ENCODE results near the gene CDV3. TPM values are rescaled to one million over a fixed set of nuclear protein-coding genes. Genes with fewer than 3 reads are reported as not detected.

CDV3 gene
- total and polyA plus RNA-seq, 2 donors (not counting 3 experiments of a cell fraction or from before 2014, with no cell fraction given): 46.7 to 229 TPM

DNA sequence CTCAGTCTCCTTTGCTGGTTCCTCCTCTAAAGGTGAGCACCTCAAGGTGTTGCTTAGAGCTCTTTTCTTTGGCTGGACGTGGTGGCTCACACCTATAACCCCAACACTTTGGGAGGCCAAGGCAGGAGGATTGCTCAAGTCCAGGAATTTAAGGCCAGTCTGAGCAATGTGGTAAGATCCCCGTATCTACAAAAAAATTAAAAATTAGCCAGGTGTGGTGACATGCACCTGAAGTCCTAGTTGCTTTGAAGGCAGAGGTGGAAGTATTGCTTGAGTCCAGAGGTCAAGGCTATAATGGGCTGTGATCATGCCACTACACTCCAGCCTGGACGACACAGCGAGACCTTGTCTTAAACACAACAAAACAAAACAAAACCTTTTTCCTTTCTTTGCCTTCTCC, 60.0 kb downstream of the CDV3 start:
- Histone ChIP-seq H3K4me2 (ENCODE audit: insufficient read depth, low read length) (no peak overlapping the region), H2AFZ (ENCODE audit: low read depth, low read length) (no peak overlapping the region), H3K9me1 (replicated peaks; ENCODE audit: control insufficient read depth, extremely low read depth, insufficient read depth, low read length) (no peaks in the 10 kb centered on the region), H3K36me3 (ENCODE audit: control insufficient read depth in 2 of 2, extremely low read depth in 1 of 2, insufficient read depth in 2 of 2, low read length in 2 of 2) (peaks cover 16 to 27% of the 10 kb centered on the region in 2 experiments), H3K27ac (ENCODE audit: insufficient read depth, low read depth, low read length) (no peak overlapping the region), H3K4me3 (replicated peaks in 1 of 3; ENCODE audit: insufficient read depth in 1 of 3, low read depth in 1 of 3, low read length in 3 of 3) (no peak overlapping the region), H4K20me1 (replicated peaks; ENCODE audit: control insufficient read depth, extremely low read depth, insufficient read depth, low read length) (no peaks in the 10 kb centered on the region), H3K27me3 (ENCODE audit: control insufficient read depth in 2 of 2, insufficient read depth in 2 of 2, low read length in 2 of 2) (no peaks in the 10 kb centered on the region), H3K9me3 (replicated peaks; ENCODE audit: control insufficient read depth, insufficient read depth, low read length) (no peaks in the 10 kb centered on the region), H3K79me2 (ENCODE audit: control insufficient read depth, insufficient read depth, low read length) (peaks cover 6% of the 10 kb centered on the region), H3K9ac (replicated peaks; ENCODE audit: extremely low read depth, insufficient read depth, low read length) (no peak overlapping the region), H3K4me1 (ENCODE audit: control insufficient read depth, extremely low read depth, insufficient read depth, low read length) (no peaks in the 10 kb centered on the region)
- FAIRE-seq (no peak), DNase-seq (ENCODE audit: low read depth, low spot score) (no peak)
- TF ChIP-seq MYC (IDR thresholded peaks at IDR 0.05; ENCODE audit: low read depth, low read length) (no peak), POLR2AphosphoS5 (IDR thresholded peaks at IDR 0.05; ENCODE audit: insufficient read depth, low read depth, low read length) (no peak), GATA2 (IDR thresholded peaks at IDR 0.05; ENCODE audit: insufficient read depth, insufficient read length, low read depth, low read length) (no peak), FOS (IDR thresholded peaks at IDR 0.05; ENCODE audit: borderline replicate concordance, insufficient read depth, low read length) (no peak), EZH2 (IDR thresholded peaks at IDR 0.05; ENCODE audit: borderline replicate concordance, low read depth, low read length, severe bottlenecking) (no peak), JUN (IDR thresholded peaks at IDR 0.05; ENCODE audit: borderline replicate concordance, insufficient read depth, insufficient read length, low read depth) (no peak), POLR2A (IDR thresholded peaks at IDR 0.05; ENCODE audit: low read depth, low read length) (no peak)
- TF ChIP-seq, protein P1, sequence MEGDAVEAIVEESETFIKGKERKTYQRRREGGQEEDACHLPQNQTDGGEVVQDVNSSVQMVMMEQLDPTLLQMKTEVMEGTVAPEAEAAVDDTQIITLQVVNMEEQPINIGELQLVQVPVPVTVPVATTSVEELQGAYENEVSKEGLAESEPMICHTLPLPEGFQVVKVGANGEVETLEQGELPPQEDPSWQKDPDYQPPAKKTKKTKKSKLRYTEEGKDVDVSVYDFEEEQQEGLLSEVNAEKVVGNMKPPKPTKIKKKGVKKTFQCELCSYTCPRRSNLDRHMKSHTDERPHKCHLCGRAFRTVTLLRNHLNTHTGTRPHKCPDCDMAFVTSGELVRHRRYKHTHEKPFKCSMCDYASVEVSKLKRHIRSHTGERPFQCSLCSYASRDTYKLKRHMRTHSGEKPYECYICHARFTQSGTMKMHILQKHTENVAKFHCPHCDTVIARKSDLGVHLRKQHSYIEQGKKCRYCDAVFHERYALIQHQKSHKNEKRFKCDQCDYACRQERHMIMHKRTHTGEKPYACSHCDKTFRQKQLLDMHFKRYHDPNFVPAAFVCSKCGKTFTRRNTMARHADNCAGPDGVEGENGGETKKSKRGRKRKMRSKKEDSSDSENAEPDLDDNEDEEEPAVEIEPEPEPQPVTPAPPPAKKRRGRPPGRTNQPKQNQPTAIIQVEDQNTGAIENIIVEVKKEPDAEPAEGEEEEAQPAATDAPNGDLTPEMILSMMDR (IDR thresholded peaks at IDR 0.05; ENCODE audit: extremely low read depth in 1 of 2, insufficient read depth in 1 of 2, low read depth in 1 of 2, low read length in 2 of 2): no peak
- TF ChIP-seq, protein P2, sequence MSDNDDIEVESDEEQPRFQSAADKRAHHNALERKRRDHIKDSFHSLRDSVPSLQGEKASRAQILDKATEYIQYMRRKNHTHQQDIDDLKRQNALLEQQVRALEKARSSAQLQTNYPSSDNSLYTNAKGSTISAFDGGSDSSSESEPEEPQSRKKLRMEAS (IDR thresholded peaks at IDR 0.05; ENCODE audit: insufficient read depth, insufficient read length): no peak
- POLR2A ChIA-PET: no interaction called here
- intact Hi-C loops (cut with micrococcal nuclease): no loop called here
- CTCF ChIA-PET: interaction anchor here (1.1 kb wide), 1 partner anchor 139 kb away, joined by 3 read pairs; no protein-coding TSS in a partner anchor
- dilution Hi-C loops (cut with MboI; ENCODE audit: extremely low pct_ligation_motif_present, low sequenced_read_pairs): no loop called here
- BruUV-seq (replicated peaks): no TSS peak

Small RNA genes lying within 50 kb of the gene (small RNA-seq; reads per million reads assigned to genes)
- gene AC022296.2 (ENCODE audit: insufficient read depth, insufficient read length, low read depth, low replicate concordance) (not detected), gene RF00438 (ENCODE audit: insufficient read depth, insufficient read length, low read depth, low replicate concordance) (not detected)

Other genes starting within 250 kb of the CDV3 start
- not detected in 2 replicates for gene BFSP2, start 173.6 kb upstream of the CDV3 start, total RNA-seq
- gene BFSP2, start 173.6 kb upstream of the CDV3 start, polyA plus RNA-seq: not detected in 2 replicates
- 42.2 and 42.4 TPM in 2 replicates for gene TOPBP1, start 88.3 kb downstream of the CDV3 start, total RNA-seq
- 20.9 and 23.3 TPM in 2 replicates for gene TOPBP1, start 88.3 kb downstream of the CDV3 start, polyA plus RNA-seq
- gene TF, start 172.7 kb downstream of the CDV3 start, total RNA-seq: 0.21 and 0.69 TPM in 2 replicates
- gene TF, start 172.7 kb downstream of the CDV3 start, polyA plus RNA-seq: 0.32 and 0.45 TPM in 2 replicates
- 59.5 and 69.2 TPM in 2 replicates for gene SRPRB, start 232.1 kb downstream of the CDV3 start, total RNA-seq
- 22.7 and 33.0 TPM in 2 replicates for gene SRPRB, start 232.1 kb downstream of the CDV3 start, polyA plus RNA-seq

All from endothelial cell of umbilical vein (primary cell).